HG03097 (cell line): Measurements from ENCODE around the gene TRIP13.
A peak's percentile ranks its signal among the peaks of the same experiment; 100 is the strongest.
"Not testable (repeated sequence)": the region's sequence is repeated elsewhere in the genome, so short reads cannot be mapped to it uniquely, and the experiment has no call there.

Source experiments
- ATAC-seq: cut with Tn5 transposase; IDR thresholded peaks from one replicate; pipeline ENCODE4 v1.9.1; 2021; ENCODE audit not compliant: unreplicated experiment, low FRiP score

TRIP13 gene, protein sequence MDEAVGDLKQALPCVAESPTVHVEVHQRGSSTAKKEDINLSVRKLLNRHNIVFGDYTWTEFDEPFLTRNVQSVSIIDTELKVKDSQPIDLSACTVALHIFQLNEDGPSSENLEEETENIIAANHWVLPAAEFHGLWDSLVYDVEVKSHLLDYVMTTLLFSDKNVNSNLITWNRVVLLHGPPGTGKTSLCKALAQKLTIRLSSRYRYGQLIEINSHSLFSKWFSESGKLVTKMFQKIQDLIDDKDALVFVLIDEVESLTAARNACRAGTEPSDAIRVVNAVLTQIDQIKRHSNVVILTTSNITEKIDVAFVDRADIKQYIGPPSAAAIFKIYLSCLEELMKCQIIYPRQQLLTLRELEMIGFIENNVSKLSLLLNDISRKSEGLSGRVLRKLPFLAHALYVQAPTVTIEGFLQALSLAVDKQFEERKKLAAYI

GRCh38 chr5:892394-893136, at the start of gene TRIP13, which contains the start of gene BRD9:
TSS of gene TRIP13 (plus strand) at chr5:892884. CDS start at chr5:892999, 115 bp downstream.
TSS of gene BRD9 (minus strand) at chr5:892801. CDS start at chr5:892657, 144 bp downstream.
- peak; percentile 92 for ATAC-seq

DNA sequence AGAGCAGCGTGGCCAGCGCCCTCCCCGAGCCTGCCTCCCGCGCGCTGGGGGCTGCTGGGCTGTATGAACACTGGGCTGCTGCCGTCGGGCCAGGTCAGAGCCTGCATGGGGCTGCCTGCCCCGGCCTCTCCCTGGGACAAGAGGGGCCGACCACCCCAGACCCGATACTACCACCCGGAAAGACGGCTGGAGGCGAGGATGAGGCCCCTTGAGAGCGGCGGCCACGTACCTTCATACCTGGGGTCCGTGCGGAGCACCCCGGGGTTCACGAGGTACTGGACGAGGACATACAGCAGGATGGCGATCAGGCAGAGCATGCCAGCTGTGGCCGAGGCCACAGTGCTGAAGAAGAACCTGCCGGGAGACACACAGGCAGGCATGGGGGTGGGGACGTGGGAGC, 49.3 kb upstream of the TRIP13 start:
- not testable (repeated sequence) for ATAC-seq

DNA sequence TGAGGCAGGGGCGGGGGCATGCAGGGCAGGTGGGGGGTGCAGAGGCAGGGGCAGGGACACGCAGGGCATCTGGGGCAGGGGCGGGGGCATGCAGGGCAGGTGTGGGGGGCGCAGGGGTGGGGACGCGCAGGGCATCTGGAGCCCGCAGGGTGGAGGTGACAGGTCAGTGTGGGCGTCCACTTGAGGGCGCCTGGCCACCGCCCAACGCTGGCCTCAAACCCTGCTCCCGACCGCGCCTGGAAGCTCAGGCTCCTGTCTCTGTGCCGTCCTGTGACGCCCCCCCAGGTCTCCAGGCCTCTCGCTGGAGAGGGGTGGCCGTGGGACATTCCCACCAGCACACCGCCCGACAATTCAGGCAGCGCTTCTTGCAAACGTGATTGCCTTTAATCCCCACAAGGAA, 48.8 kb upstream of the TRIP13 start:
- not testable (repeated sequence) for ATAC-seq

DNA sequence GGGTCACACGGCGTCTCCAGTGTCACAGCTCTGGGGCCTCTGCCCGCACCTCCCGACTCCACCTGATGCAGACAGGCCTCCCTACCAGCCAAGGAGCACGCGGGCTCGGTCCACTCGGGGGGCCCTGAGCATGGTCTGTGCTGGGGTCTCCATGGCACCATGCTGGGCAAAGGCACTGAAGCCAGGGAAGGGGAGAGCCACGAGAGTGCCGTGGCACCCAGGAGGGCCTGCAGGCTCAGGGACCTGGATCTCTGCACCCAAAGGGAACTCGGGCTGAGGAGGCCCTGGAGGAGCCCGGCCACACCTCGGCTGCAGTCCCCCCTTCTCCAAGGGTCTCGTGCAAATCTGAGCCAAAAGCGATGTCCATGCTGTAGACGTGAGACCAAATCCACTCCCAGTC, 48.3 kb upstream of the TRIP13 start:
- not testable (repeated sequence) for ATAC-seq

- not testable (repeated sequence) for ATAC-seq
These were observed 47.5 kb upstream of the TRIP13 start for GRCh38 chr5:845031-845675.

DNA sequence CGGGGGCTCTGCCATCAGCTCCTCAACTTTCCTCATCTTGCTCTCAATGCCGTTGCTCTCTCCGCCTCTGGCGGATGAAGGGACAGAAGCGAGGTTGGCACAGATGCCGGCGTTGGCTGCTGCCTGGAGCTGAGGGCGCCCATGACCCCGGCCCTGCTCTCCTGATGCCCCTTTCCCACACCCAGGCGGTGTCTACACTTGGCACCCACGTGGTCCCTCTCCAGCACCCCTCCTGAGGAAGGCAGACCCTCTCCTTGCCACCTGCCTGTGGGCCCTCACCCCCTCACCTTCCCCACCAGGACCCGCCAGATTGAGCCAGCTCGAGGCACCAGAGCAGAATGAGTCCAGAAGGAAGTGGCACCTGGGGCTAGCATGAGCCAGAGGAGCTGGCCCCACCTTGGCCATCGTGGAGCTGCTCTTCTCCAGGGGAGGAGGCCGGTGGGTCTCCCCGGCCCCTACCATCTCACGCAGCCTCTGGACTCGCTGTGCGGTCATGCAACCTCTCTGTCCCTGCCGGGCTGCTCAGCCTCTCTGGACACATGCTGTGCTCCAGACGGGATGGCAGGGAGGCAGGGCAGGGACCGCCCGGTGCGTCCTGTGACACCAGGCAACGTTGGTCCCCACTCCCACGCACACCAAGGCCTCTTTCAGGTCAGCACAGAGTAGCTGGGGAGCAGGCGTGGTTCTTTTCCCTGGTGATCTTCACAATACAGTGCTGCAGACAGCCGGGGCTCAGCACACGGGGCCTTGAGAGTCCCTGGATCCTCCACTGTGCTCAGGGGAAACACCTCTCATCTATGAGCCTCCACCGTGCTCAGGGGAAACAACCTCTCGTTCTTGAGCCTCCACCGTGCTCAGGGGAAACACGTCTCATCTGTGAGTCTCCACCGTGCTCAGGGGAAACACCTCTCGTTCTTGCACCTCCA, 46.7 kb upstream of the TRIP13 start:
- ATAC-seq, result not testable (repeated sequence)

GRCh38 chr5:846602-847091, 46.0 kb upstream of the TRIP13 start:
- ATAC-seq, result not testable (repeated sequence)

- not testable (repeated sequence) for ATAC-seq
These were observed 45.5 kb upstream of the TRIP13 start for GRCh38 chr5:847212-847611.

DNA sequence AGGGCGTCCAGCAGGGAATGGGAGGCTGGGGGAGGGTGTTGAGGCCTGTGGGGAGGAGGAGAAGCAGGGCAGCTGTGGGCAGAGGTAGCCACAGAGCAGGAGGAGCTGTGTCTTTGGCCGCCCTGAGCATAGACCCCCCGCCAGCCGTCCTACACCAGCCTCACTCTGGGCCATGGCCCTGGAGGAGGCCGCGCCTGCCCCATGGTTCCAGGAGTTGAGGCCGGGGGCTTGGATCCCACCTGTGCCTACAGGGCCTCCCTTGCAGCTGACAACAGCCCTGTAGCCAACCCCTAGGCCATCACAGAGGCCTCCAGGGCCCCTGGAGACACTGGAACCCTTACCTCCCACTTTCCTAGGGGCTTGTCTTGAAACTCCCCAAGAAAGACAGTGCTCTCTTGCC, 44.9 kb upstream of the TRIP13 start:
- not testable (repeated sequence) for ATAC-seq

- no peak for ATAC-seq
These were observed 44.0 kb upstream of the TRIP13 start for GRCh38 chr5:848671-849111.

GRCh38 chr5:849651-850301, 42.9 kb upstream of the TRIP13 start:
- ATAC-seq, result no peak

DNA sequence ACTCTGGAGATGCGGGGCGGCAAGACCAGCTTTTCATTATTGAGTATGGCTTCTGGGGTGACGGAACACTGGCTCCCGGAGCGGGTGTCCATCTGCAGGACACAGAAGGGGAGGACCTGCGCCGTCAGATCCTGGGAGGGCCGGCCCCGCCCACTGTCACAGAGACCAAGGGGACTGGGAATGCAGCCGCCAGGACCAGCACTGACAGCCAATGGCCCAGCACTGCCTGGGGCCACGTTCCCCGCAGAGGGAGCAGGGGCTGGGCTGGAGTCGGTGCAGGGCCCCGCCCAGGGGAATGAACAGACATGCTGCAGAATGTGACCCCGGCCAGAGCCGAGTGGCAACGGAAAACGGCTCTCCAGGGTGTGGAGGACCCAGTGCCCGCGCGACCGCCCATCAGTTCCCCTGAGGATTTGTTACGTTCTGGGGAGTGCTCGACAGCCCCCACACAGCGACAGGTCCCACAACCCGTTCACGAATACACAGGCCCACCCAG, 42.1 kb upstream of the TRIP13 start, which contains the start of gene ZDHHC11:
ZDHHC11 (minus strand) TSS at position 476 of the 496 bp plus-strand sequence; CDS start at position 92, 384 bp downstream.
- no peak for ATAC-seq

- ATAC-seq, result no peak
These were observed 41.6 kb upstream of the TRIP13 start for GRCh38 chr5:851076-851475.

GRCh38 chr5:851553-851952, 41.1 kb upstream of the TRIP13 start:
- no peak for ATAC-seq

DNA sequence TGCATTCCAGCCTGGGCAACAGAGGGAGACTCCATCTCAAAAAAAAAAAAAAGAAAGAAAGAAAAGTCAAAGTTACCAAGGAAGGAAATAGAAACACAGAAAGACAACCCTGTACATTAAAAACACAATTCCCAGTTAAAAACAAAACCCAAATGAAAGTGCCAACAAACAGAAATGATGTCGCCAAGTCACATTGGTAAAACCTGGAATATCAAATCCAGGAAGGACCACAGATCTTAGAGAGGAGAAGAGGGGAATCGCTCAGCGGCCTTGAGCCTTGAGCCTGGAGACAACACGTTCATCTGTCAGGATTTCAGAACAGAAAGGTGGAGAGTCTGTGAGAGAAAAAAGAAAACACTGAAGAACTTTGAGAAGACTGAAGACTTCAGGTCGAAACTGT, 40.7 kb upstream of the TRIP13 start:
- ATAC-seq, result no peak

DNA sequence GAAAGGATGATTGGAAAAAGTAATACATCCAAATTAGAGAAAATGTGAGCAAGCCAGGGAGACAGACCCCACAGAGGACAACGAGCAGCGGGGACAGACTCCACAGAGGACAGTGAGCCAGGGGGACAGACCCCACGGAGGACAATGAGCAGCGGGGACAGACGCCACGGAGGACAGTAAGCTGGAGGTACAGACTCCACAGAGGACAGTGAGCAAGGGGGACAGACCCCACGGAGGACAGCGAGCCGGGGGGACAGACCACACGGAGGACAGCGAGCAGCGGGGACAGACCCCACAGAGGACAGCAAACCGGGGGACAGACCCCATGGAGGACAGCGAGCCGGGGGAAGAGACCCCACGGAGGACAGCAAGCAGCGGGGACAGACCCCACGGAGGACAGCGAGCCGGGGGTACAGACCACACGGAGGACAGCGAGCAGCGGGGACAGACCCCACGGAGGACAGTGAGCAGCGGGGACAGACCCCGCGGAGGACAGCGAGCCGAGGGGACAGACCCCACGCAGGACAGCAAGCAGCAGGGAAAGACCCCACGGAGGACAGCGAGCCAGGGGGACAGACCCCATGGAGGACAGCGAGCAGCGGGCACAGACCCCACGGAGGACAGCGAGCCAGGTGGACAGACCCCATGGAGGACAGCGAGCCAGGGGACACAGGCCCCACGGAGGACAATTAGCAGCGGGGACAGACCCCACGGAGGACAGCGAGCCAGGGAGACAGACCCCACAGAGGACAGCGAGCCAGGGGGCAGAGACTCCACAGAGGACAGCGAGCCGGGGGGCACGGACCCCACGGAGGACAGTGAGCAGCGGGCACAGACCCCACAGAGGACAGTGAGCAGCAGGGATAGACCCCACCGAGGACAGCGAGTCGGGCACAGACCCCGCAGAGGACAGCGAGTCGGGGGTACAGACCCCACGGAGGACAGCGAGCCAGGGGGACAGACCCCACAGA, 40.0 kb upstream of the TRIP13 start:
- no peak for ATAC-seq

DNA sequence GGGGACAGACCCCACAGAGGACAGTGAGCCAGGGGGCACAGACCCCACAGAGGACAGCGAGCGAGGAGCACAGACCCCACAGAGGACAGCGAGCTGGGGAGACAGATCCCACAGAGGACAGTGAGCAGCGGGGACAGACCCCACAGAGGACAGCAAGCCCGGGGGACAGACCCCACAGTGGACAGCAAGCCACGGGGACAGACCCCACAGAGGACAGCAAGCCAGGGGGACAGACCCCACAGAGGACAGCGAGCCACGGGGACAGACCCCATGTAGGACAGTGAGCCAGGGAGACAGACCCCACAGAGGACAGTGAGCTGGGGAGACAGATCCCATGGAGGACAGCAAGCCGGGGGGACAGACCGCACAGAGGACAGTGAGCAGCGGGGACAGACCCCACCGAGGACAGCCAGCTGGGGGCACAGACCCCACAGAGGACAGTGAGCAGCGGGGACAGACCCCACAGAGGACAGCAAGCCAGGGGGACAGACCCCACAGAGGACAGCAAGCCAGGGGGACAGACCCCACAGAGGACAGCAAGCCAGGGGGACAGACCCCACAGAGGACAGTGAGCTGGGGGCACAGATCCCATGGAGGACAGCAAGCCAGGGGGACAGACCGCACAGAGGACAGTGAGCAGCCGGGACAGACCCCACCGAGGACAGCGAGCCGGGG, 39.1 kb upstream of the TRIP13 start:
- not testable (repeated sequence) for ATAC-seq
